ENCODE results near the gene SIN3B. TPM values are rescaled to one million over a fixed set of nuclear protein-coding genes. Genes with fewer than 3 reads are reported as not detected.

The SIN3B gene
- total RNA-seq, 1 donor from 2014 or later, result 89.6 TPM

GRCh38 chr19:16928351-16928750 is 99.2 kb downstream of the SIN3B start:
- no peak for DNase-seq (ENCODE audit: low spot score, unreplicated experiment)
- TF ChIP-seq CTCF (IDR thresholded peaks at IDR 0.05; ENCODE audit: unreplicated experiment), result no peak
- Mint-ChIP-seq H3K36me3 (ENCODE audit: insufficient read depth) (peaks cover 28% of the 10 kb centered on the region), H3K9me3 (ENCODE audit: low read depth) (peaks cover 9% of the 10 kb centered on the region), H3K27ac (no peak overlapping the region), H3K4me1 (ENCODE audit: low read depth) (no peaks in the 10 kb centered on the region), H3K27me3 (no peaks in the 10 kb centered on the region), H3K4me3 (ENCODE audit: low read depth) (no peak overlapping the region)

GRCh38 chr19:16928916-16929315 is 99.7 kb downstream of the SIN3B start:
- DNase-seq (ENCODE audit: low spot score, unreplicated experiment), result no peak
- Mint-ChIP-seq H3K9me3 (ENCODE audit: low read depth) (peaks cover 13% of the 10 kb centered on the region), H3K36me3 (ENCODE audit: insufficient read depth) (peaks cover 33% of the 10 kb centered on the region), H3K4me1 (ENCODE audit: low read depth) (no peaks in the 10 kb centered on the region), H3K27me3 (no peaks in the 10 kb centered on the region), H3K4me3 (ENCODE audit: low read depth) (no peak overlapping the region), H3K27ac (no peak overlapping the region)
- TF ChIP-seq CTCF (IDR thresholded peaks at IDR 0.05; ENCODE audit: unreplicated experiment), result no peak

Other genes with a start within 250 kb of the SIN3B start
- 11.2 and 11.7 TPM in 2 replicates for gene MED26, start 201.2 kb upstream of the SIN3B start, total RNA-seq
- gene SMIM7, start 169.3 kb upstream of the SIN3B start, total RNA-seq, result 73.0 and 81.3 TPM in 2 replicates
- gene TMEM38A, start 168.3 kb upstream of the SIN3B start, total RNA-seq, result 8.8 and 12.2 TPM in 2 replicates
- 0.04 TPM in 1 of 2 replicates, not detected in the other for gene NWD1, start 109.6 kb upstream of the SIN3B start, total RNA-seq
- gene F2RL3, start 59.6 kb downstream of the SIN3B start, total RNA-seq, result not detected in 2 replicates
- gene CPAMD8, start 197.4 kb downstream of the SIN3B start, total RNA-seq, result 58.6 and 63.4 TPM in 2 replicates
- 17.7 and 21.7 TPM in 2 replicates for gene HAUS8, start 246.1 kb downstream of the SIN3B start, total RNA-seq
- gene MYO9B, start 246.4 kb downstream of the SIN3B start, total RNA-seq, result 78.5 and 79.7 TPM in 2 replicates